HG03342 (cell line): ENCODE results near the gene PCP4.

Experiments
- ATAC-seq: cut with Tn5 transposase; IDR thresholded peaks from one replicate; pipeline ENCODE4 v1.9.1; 2021; ENCODE audit warnings: mild to moderate bottlenecking, moderate library complexity; ENCODE audit not compliant: unreplicated experiment

Gene PCP4

GRCh38 chr21:39915881-39916280 lies 48.6 kb downstream of the PCP4 start:
- no peak for ATAC-seq

- no peak for ATAC-seq
Observed at GRCh38 chr21:39918558-39918957, 51.3 kb downstream of the PCP4 start.

- no peak for ATAC-seq
Observed at GRCh38 chr21:39923476-39923875, 56.2 kb downstream of the PCP4 start.

GRCh38 chr21:39924577-39925308 lies 57.5 kb downstream of the PCP4 start:
- ATAC-seq: no peak

- ATAC-seq: no peak
Observed at GRCh38 chr21:39927304-39927886, 60.2 kb downstream of the PCP4 start.

GRCh38 chr21:39932335-39932734 lies 65.1 kb downstream of the PCP4 start:
- no peak for ATAC-seq

- ATAC-seq: no peak
Observed at GRCh38 chr21:39934895-39935294, 67.7 kb downstream of the PCP4 start.

GRCh38 chr21:39935716-39936115 lies 68.5 kb downstream of the PCP4 start:
- no peak for ATAC-seq

GRCh38 chr21:39938086-39938625 lies 70.9 kb downstream of the PCP4 start:
- no peak for ATAC-seq

- no peak for ATAC-seq
Observed at GRCh38 chr21:39946199-39946598, 79.0 kb downstream of the PCP4 start.

- ATAC-seq: no peak
Observed at GRCh38 chr21:39947031-39947430, 79.8 kb downstream of the PCP4 start.

- ATAC-seq: no peak
Observed at GRCh38 chr21:39951183-39952101, 84.2 kb downstream of the PCP4 start.

GRCh38 chr21:39952265-39952664 lies 85.0 kb downstream of the PCP4 start:
- no peak for ATAC-seq

- ATAC-seq: no peak
Observed at GRCh38 chr21:39954570-39954969, 87.3 kb downstream of the PCP4 start.

- no peak for ATAC-seq
Observed at GRCh38 chr21:39955326-39955725, 88.1 kb downstream of the PCP4 start.

- no peak for ATAC-seq
Observed at GRCh38 chr21:39956586-39956985, 89.3 kb downstream of the PCP4 start.

GRCh38 chr21:39958731-39959130 lies 91.5 kb downstream of the PCP4 start:
- ATAC-seq: no peak

GRCh38 chr21:39961251-39961650 lies 94.0 kb downstream of the PCP4 start:
- no peak for ATAC-seq

- no peak for ATAC-seq
Observed at GRCh38 chr21:39965026-39965425, 97.8 kb downstream of the PCP4 start.

- no peak for ATAC-seq
Observed at GRCh38 chr21:39966786-39967185, 99.5 kb downstream of the PCP4 start.

- ATAC-seq: no peak
Observed at GRCh38 chr21:39968010-39968409, 100.8 kb downstream of the PCP4 start.
